ENCODE data around the gene ZNF460.

DNA sequence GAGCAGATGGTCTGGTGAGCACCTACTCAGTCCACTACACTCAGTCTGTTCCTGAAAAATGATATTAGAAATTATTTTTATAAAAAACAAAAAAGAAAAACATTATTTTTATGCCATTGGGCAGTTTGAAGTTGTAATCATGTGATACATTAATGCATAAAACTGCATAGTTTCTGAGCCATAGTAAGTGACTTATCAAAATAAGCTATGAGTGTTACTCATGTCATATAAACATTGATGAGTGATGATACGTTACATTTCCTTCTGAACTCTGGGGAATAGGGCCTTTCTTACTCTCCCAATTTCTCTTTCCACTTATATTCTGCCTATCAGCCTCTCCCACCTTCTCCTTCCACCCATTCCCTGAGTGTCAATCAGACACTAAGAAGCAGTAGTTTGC lies 31.0 kb upstream of the ZNF460 start:
- TF ChIP-seq, protein P1, sequence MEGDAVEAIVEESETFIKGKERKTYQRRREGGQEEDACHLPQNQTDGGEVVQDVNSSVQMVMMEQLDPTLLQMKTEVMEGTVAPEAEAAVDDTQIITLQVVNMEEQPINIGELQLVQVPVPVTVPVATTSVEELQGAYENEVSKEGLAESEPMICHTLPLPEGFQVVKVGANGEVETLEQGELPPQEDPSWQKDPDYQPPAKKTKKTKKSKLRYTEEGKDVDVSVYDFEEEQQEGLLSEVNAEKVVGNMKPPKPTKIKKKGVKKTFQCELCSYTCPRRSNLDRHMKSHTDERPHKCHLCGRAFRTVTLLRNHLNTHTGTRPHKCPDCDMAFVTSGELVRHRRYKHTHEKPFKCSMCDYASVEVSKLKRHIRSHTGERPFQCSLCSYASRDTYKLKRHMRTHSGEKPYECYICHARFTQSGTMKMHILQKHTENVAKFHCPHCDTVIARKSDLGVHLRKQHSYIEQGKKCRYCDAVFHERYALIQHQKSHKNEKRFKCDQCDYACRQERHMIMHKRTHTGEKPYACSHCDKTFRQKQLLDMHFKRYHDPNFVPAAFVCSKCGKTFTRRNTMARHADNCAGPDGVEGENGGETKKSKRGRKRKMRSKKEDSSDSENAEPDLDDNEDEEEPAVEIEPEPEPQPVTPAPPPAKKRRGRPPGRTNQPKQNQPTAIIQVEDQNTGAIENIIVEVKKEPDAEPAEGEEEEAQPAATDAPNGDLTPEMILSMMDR (IDR thresholded peaks at IDR 0.05; ENCODE audit: insufficient read depth, low read depth, low read length): no peak
- no peak for TF ChIP-seq EZH2 (IDR thresholded peaks at IDR 0.05; ENCODE audit: insufficient read depth, low read length)
